HepG2 (cell line): ENCODE data around the gene TDRD10. TPM values are rescaled to one million over a fixed set of nuclear protein-coding genes. Genes with fewer than 3 reads are reported as not detected.

Source experiments
- ATAC-seq: fragments of 200-7000 bp; cut with Tn5 transposase; 3 replicates; pipeline ENCODE4 v1.9.1; 2020; ENCODE audit warnings: mild to moderate bottlenecking, moderate library complexity
- BruUV-seq: library from RNA; stranded (reverse); fragments of 400-500 nt; replicated peaks from 2 replicates; lab custom pipeline; 2021; lab: Mats Ljungman, UMichigan
- CTCF ChIA-PET: fragments of 300-600 bp; formaldehyde crosslinking; extraction: SDS; loops from one replicate; lab custom pipeline; 2021; ENCODE audit warnings: low total read pairs, inconsistent platforms, low intra/inter-chr PET ratio; lab: Yijun Ruan, JAX
- POLR2A ChIA-PET: fragments of 350-600 bp; sonication (Branson Sonifier 250); formaldehyde crosslinking; loops from one replicate; lab custom pipeline; 2020; ENCODE audit warnings: antibody characterized with exemption, inconsistent platforms; lab: Yijun Ruan, JAX
- DNase-seq: peaks from one replicate; pipeline ENCODE4 v3.0.0-alpha.2; 2015; ENCODE audit warnings: low spot score
- FAIRE-seq: peaks from 3 replicates; lab custom pipeline; 2011; peaks lifted over from hg19 to GRCh38; lab: Jason Lieb, UNC
- H2AFZ ChIP-seq: one replicate; pipeline ENCODE4 v1.6.1; 2011; ENCODE audit warnings: low read length, inconsistent platforms
- H3K27ac ChIP-seq: fragments of 300-600 bp; 3 replicates; pipeline ENCODE4 v1.8.0; 2011; ENCODE audit warnings: mixed run types, mild to moderate bottlenecking, mixed read lengths, low read length, inconsistent platforms; ENCODE audit not compliant: insufficient read depth; ENCODE audit errors: extremely low read length
- H3K27me3 ChIP-seq, 2 experiments: fragments of 200-600 bp in 1 of 2; 2 replicates in 1 of 2; 3 replicates in 1 of 2; pipeline versions ENCODE4 v1.6.0 to v1.8.0; 2011; ENCODE audit warnings: low read length in 2 of 2, mild to moderate bottlenecking in 2 of 2, moderate library complexity in 2 of 2, inconsistent platforms in 1 of 2; ENCODE audit not compliant: insufficient read depth in 2 of 2, control insufficient read depth in 1 of 2
- H3K36me3 ChIP-seq, 2 experiments: fragments of 200-600 bp in 1 of 2; replicated peaks in 1 of 2; 2 replicates in 1 of 2; 3 replicates in 1 of 2; pipeline versions ENCODE4 v1.5.1 to v1.8.0; 2011; ENCODE audit warnings: low read length in 2 of 2, inconsistent platforms in 1 of 2; ENCODE audit not compliant: insufficient read depth in 2 of 2, control insufficient read depth in 1 of 2
- H3K4me1 ChIP-seq: 2 replicates; pipeline ENCODE4 v1.5.1; 2012; ENCODE audit warnings: low read length, inconsistent platforms; ENCODE audit not compliant: insufficient read depth
- H3K4me2 ChIP-seq: 2 replicates; pipeline ENCODE4 v1.6.0; 2011; ENCODE audit warnings: low read depth, low read length, inconsistent platforms
- H3K4me3 ChIP-seq, 3 experiments: fragments of 200-600 bp in 1 of 3; sonication (generic), shearing (Covaris generic) in 1 of 3; replicated peaks in 1 of 3; 2 replicates each; pipeline ENCODE4 v1.5.1; 2011 to 2016; ENCODE audit warnings: low read length in 3 of 3, inconsistent platforms in 2 of 3, low read depth in 2 of 3, mild to moderate bottlenecking in 2 of 3, control low read depth in 1 of 3, mixed read lengths in 1 of 3; ENCODE audit not compliant: insufficient read depth in 1 of 3
- H3K79me2 ChIP-seq: one replicate; pipeline ENCODE4 v1.6.1; 2011; ENCODE audit warnings: low read length, inconsistent platforms; ENCODE audit not compliant: insufficient read depth
- H3K9ac ChIP-seq: 2 replicates; pipeline ENCODE4 v1.6.0; 2011; ENCODE audit warnings: mild to moderate bottlenecking, low read depth, low read length, inconsistent platforms; ENCODE audit not compliant: insufficient read depth
- H3K9me3 ChIP-seq: 2 replicates; pipeline ENCODE4 v1.5.1; 2012; ENCODE audit warnings: mild to moderate bottlenecking, low read length
- H4K20me1 ChIP-seq: 2 replicates; pipeline ENCODE4 v1.6.0; 2011; ENCODE audit warnings: inconsistent platforms, mild to moderate bottlenecking, low read length, moderate library complexity; ENCODE audit not compliant: insufficient read depth
- DRAP1 ChIP-seq: IDR thresholded peaks from 2 replicates; pipeline ENCODE4 v1.6.1; 2016; ENCODE audit warnings: missing genetic modification reagents, missing compliant biosample characterization
- FOXJ3 ChIP-seq: sonication (generic); formaldehyde crosslinking; IDR thresholded peaks from 2 replicates; pipeline ENCODE4 v1.4.0; 2020; ENCODE audit warnings: missing genetic modification reagents, mild to moderate bottlenecking, borderline replicate concordance
- HNRNPUL1 ChIP-seq: fragments of 200-400 bp; formaldehyde crosslinking; IDR thresholded peaks from 2 replicates; pipeline ENCODE4 v1.6.1; 2017; ENCODE audit warnings: low read depth, mild to moderate bottlenecking, low read length, moderate library complexity
- JUNB ChIP-seq: sonication (generic); formaldehyde crosslinking; IDR thresholded peaks from 2 replicates; pipeline ENCODE4 v1.8.0; 2022; ENCODE audit warnings: missing genetic modification reagents, mild to moderate bottlenecking, borderline replicate concordance
- MTF1 ChIP-seq: sonication (generic); formaldehyde crosslinking; IDR thresholded peaks from 2 replicates; pipeline ENCODE4 v1.5.0; 2020; ENCODE audit warnings: missing genetic modification reagents
- NBN ChIP-seq: fragments of 450-650 bp; conservative IDR thresholded peaks from 2 replicates; pipeline ENCODE4 v1.6.1; 2017
- NFIC ChIP-seq: IDR thresholded peaks from 2 replicates; pipeline ENCODE4 v1.6.1; 2012; ENCODE audit warnings: mild to moderate bottlenecking, low read length, inconsistent platforms
- RNF2 ChIP-seq: fragments of 450-650 bp; conservative IDR thresholded peaks from 2 replicates; pipeline ENCODE4 v1.6.1; 2016; ENCODE audit warnings: low read depth
- SKI ChIP-seq: fragments of 450-650 bp; IDR thresholded peaks from one replicate; pipeline ENCODE4 v1.6.1; 2018; ENCODE audit warnings: mild to moderate bottlenecking; ENCODE audit not compliant: partially characterized antibody
- SMAD1 ChIP-seq: sonication (generic); formaldehyde crosslinking; IDR thresholded peaks from 2 replicates; pipeline ENCODE4 v1.4.0; 2020; ENCODE audit warnings: missing genetic modification reagents, low read depth, mild to moderate bottlenecking, borderline replicate concordance
- SRSF4 ChIP-seq: fragments of 200-400 bp; formaldehyde crosslinking; IDR thresholded peaks from one replicate; pipeline ENCODE4 v1.6.1; 2018; ENCODE audit warnings: mild to moderate bottlenecking, low read depth, low read length, moderate library complexity; ENCODE audit not compliant: poor library complexity, severe bottlenecking
- TERF1 ChIP-seq: sonication (generic); formaldehyde crosslinking; IDR thresholded peaks from 2 replicates; pipeline ENCODE4 v1.8.0; 2022; ENCODE audit warnings: mild to moderate bottlenecking, missing genetic modification reagents, moderate library complexity
- ZNF33B ChIP-seq: sonication (generic); formaldehyde crosslinking; IDR thresholded peaks from 2 replicates; pipeline ENCODE4 v1.5.1; 2020; ENCODE audit warnings: mild to moderate bottlenecking, missing genetic modification reagents
- ZNF34 ChIP-seq: sonication (generic); formaldehyde crosslinking; IDR thresholded peaks from 2 replicates; pipeline ENCODE4 v1.4.0; 2020; ENCODE audit warnings: mild to moderate bottlenecking, missing genetic modification reagents, borderline replicate concordance
- ZNF549 ChIP-seq: sonication (generic); formaldehyde crosslinking; IDR thresholded peaks from 2 replicates; pipeline ENCODE4 v1.5.0; 2020; ENCODE audit warnings: missing genetic modification reagents
- ZNF558 ChIP-seq: sonication (generic); formaldehyde crosslinking; IDR thresholded peaks from 2 replicates; pipeline ENCODE4 v1.9.0; 2022; ENCODE audit warnings: mild to moderate bottlenecking, missing genetic modification reagents, borderline replicate concordance
- ZNF7 ChIP-seq: IDR thresholded peaks from 2 replicates; pipeline ENCODE4 v1.6.1; 2016; ENCODE audit warnings: missing biosample characterization, missing genetic modification reagents
- ZNF768 ChIP-seq: sonication (generic); formaldehyde crosslinking; IDR thresholded peaks from 2 replicates; pipeline ENCODE4 v1.4.0; 2020; ENCODE audit warnings: missing genetic modification reagents
- ZNF784 ChIP-seq: sonication (generic); formaldehyde crosslinking; IDR thresholded peaks from 2 replicates; pipeline ENCODE4 v1.5.1; 2020; ENCODE audit warnings: missing genetic modification reagents, mild to moderate bottlenecking, borderline replicate concordance
- WGBS: methylation state at CpG from one replicate; pipeline ENCODE4 v1.1.6; 2017; ENCODE audit warnings: low lambda C conversion rate; 5-methylcytosine and 5-hydroxymethylcytosine counted together
- in situ Hi-C: cut with HindIII; loops from 2 replicates; pipeline ENCODE4 v1.10.0; 2017; ENCODE audit warnings: low pct_unique_long_range_greater_than_20kb; ENCODE audit not compliant: extremely low pct_ligation_motif_present
- intact Hi-C: fragments of 100-400 bp; cut with micrococcal nuclease; formaldehyde crosslinking; loops from one replicate; pipeline ENCODE4 v1.10.0; 2022; ENCODE audit not compliant: unreplicated experiment
- polyA plus RNA-seq, 8 experiments: library from polyadenylated mRNA; depleted of rRNA in 3 of 8; stranded (reverse) in 7 of 8; unstranded in 1 of 8; fragments of >200 nt; fragmentation: Illumina TruSeq in 4 of 8; extraction: Trizol in 4 of 8; gene quantifications; 2 replicates each; pipeline versions ENCODE4 v1.2.1 to v1.2.3, GENCODE V29; 2011 to 2016; ENCODE audit warnings: low read depth in 4 of 8, missing spikeins in 1 of 8, mixed read lengths in 1 of 8; ENCODE audit not compliant: insufficient read depth in 1 of 8
- total RNA-seq, 5 experiments: library from RNA; depleted of rRNA; stranded (reverse); fragments of >200 nt; fragmentation: Illumina TruSeq; extraction: Trizol; gene quantifications; 2 replicates each; pipeline ENCODE4 v1.2.3, GENCODE V29; 2016; ENCODE audit warnings: low read depth in 1 of 5

TDRD10 gene
- total and polyA plus RNA-seq, 2 of the 13 experiments (the other 11 are each of a cell fraction or from before 2014, with no cell fraction given), result not detected

DNA sequence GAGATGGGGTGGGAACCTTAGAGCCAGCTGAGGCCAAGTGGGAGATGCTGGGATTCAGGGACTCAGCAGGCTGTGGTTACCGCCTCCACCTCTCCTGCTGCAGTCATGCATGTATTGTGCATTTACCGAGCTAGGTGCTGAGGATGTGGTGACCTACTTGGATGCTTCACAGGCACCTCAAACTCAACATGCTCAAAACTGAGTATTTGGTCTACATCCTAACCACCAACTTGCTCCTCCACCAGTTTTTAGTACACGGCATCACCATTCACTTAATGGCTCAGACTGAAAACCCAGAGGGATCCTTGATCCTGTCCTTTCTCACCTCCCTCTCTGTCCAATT, 71.1 kb downstream of the TDRD10 start:
- BruUV-seq, result no TSS peak
- H4K20me1 ChIP-seq, result no peaks in the 10 kb centered on the region; the same call in 1 of the 2 replicates
- no peak overlapping the region for H3K9ac ChIP-seq
- no peaks in the 10 kb centered on the region for H3K36me3 ChIP-seq
- no peak overlapping the region for H2AFZ ChIP-seq
- ATAC-seq (no peak), FAIRE-seq (no peak), DNase-seq (no peak)
- no peaks in the 10 kb centered on the region for H3K4me1 ChIP-seq
- 59% methylated on average over 1 of the region's 3 CpGs for WGBS
- peaks cover 0 to 10% of the 10 kb centered on the region in 2 experiments; a peak in 2 of 5 replicates for H3K27me3 ChIP-seq
- intact Hi-C loops, result no loop called here
- H3K27ac ChIP-seq, result no peak overlapping the region
- TF ChIP-seq TERF1 (no peak), SKI (no peak), ZNF34 (CRISPR knock-in tag) (no peak), ZNF7 (no peak), JUNB (no peak), SMAD1 (CRISPR knock-in tag) (no peak), HNRNPUL1 (no peak), ZNF784 (CRISPR knock-in tag) (no peak), ZNF33B (CRISPR knock-in tag) (no peak), MTF1 (CRISPR knock-in tag) (no peak), NFIC (no peak), DRAP1 (CRISPR knock-in tag) (no peak), FOXJ3 (CRISPR knock-in tag) (no peak), ZNF558 (no peak), NBN (no peak), ZNF768 (CRISPR knock-in tag) (no peak), ZNF549 (CRISPR knock-in tag) (no peak), SRSF4 (no peak), RNF2 (no peak)
- H3K79me2 ChIP-seq, result no peaks in the 10 kb centered on the region
- H3K4me2 ChIP-seq, result no peak overlapping the region
- in situ Hi-C loops, result no loop called here
- CTCF ChIA-PET, result no interaction called here
- no peak overlapping the region for H3K4me3 ChIP-seq
- no peaks in the 10 kb centered on the region for H3K9me3 ChIP-seq
- POLR2A ChIA-PET, result interaction anchor here (1.1 kb wide), 1 partner anchor 14 kb away, joined by 3 read pairs; no protein-coding TSS in a partner anchor
